ENCODE measurements around the gene ADPGK.

DNA sequence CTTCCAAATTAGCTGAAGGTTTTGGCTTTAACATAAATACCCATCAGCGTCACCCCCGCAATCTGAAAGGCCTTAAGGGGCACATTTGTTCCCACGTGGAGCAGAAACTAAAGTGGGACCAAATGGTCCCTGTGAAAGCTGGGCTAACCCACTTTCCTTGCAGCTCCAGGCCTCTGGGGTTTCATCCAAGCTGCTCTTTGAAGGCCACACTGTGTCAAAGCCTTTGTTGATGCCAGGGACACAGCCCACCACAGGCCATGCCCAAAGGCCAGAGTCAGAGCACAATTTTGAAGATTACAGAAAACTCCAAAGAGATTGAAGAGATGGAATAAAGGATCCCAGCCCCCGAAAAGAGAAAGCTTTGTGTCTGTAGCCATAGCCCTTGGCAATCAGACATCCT lies 2.7 kb upstream of the ADPGK start:
- TF ChIP-seq, protein P1, sequence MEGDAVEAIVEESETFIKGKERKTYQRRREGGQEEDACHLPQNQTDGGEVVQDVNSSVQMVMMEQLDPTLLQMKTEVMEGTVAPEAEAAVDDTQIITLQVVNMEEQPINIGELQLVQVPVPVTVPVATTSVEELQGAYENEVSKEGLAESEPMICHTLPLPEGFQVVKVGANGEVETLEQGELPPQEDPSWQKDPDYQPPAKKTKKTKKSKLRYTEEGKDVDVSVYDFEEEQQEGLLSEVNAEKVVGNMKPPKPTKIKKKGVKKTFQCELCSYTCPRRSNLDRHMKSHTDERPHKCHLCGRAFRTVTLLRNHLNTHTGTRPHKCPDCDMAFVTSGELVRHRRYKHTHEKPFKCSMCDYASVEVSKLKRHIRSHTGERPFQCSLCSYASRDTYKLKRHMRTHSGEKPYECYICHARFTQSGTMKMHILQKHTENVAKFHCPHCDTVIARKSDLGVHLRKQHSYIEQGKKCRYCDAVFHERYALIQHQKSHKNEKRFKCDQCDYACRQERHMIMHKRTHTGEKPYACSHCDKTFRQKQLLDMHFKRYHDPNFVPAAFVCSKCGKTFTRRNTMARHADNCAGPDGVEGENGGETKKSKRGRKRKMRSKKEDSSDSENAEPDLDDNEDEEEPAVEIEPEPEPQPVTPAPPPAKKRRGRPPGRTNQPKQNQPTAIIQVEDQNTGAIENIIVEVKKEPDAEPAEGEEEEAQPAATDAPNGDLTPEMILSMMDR (IDR thresholded peaks at IDR 0.05), result no peak
- TF ChIP-seq POLR2A (IDR thresholded peaks at IDR 0.05), result no peak

Measured in heart left ventricle (tissue), 13 donors.